NCI-H524 treated with DMSO at 0.1 percent for 48 hours (cell line): Measurements from ENCODE around the gene ZNF367.

Experiments used
- DNase-seq: peaks from one replicate; lab custom pipeline; 2025; lab: John Stamatoyannopoulos, UW

ZNF367 gene

DNA sequence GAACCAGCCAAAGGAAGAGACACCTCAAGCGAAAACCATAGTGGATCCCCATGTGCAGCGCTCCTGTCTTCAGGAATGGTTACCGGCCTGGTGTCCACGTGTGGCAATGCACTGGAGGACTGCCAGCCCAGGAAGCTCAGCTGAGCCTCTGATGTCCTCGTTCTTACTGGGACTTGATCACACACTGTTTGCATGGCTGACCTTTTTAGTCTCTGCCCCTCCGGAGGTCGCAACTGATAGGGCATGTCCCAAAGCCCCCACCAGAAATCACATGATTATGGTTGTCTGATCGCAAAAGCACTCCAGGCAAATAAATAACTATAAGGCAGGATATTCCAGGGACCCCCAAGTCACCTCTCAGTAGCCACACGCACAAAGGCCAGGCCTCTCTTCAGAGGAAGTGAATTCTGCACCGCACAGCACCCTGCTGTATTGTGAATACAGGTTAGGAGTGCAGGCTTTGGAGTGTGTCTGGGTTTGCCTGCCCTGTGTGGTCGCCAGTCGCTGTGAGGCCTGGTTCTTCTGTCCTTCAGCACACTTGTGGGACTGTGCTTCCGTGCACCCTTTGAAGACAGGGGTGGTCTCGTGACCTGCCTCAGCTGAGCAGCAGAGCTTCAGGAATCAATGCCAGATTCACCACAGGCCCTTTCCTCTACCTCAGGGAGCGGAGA is 18.4 kb upstream of the ZNF367 start:
- DNase-seq, result no peak

DNA sequence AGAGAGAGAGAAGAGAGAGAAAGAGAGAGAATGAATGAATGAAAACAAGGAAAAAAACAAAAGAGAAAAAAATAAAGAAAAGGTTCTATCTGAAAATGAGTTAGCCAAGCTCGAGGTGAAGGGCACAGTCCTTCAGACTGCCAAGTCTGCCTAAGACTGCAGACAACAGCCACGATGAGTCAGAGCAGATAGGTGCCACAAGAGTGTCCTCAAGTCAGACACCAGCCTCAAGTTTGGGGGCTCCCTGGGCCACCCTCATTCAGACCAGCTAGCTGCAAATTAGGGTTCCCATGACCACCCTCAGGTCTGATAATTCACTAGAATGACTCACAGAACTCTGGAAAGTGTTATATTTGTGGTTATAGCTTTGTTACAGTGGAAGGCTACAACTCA is 17.9 kb upstream of the ZNF367 start:
- no peak for DNase-seq

DNA sequence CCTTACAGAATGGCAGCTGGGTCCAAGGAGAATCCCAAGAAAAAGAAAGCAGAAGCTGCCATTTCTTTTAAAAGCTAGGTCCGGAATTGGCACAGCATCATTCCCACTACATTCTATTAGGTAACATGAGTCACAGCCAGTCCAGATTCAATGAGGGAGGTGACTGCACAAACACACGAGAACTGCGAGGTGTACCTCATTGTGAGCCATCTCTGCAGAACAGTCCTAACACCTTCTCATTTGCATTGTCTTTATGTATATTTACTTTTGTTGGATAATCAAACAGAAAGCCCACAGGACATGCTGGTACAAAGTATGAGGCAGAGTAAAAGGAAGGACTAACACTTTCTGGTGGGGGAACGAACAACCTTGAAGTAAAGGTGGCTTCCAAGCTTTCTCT is 17.2 kb upstream of the ZNF367 start:
- no peak for DNase-seq

DNA sequence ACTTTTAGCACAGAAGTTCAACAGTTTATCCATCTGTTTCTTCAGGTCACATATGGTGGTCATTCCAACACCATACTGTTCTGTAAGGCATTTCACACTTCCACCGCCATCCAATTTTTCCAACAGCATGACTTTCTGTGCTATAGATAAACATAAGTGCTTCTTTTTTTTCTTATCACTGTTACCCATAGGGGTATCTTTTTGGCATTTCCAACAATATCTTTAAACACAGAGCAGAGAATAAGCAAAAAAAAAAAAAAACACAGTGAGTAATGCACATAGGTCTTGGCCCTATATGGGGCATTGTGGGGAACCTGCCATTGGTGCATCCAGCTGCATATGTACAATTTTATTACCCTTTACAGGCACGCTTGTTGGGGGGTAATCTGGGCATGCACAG is 12.2 kb upstream of the ZNF367 start:
- no peak for DNase-seq

DNA sequence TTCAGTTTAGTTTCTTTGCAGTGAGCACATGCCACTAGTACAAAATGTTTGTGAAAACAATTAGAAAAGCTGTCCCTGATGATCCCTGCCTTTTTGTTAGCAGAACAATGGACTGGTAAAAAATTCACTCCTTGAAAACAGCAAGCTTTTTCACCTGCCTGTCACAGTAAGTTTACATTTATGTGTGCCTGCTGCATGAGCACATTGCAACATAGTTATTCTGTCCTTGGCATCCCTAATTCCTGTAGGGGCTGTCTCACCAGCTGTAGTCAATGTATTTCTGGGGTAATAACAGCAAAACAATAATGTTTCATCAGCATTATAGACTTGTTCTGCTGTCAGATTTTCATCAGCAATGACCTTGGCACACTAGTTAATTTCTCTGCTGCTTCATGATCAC is 11.6 kb upstream of the ZNF367 start:
- DNase-seq, result no peak

DNA sequence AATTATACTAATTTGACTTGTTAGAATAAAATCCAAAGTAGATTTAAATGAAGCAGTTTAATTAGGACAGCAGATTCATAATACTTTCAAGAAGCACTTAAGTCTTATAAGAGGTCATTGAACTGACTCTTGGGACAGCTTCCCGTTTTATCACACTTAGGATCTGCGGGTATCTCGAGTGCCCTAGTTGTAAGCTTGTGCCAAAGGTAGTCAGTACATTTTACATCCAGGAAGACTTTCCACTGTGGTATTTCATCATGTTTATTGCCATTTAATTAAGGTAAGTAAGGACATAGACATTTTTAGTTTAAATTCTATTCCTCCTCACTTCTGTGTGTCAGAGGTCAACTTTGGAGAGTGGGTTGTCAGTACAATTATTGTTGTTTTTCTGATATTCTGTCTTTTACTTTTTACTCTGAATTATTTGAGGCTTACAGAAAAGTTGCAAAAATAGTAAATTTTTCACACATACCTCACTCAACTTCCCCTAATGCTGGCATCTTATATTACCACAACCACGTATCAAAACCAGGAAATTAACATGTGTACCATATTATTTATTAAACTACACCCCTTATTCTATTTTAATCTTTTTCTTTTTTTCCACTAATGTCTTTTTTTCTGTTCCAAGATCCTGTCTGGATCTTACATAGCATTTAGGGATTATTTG is 7.5 kb upstream of the ZNF367 start:
- peak; percentile 64 for DNase-seq

DNA sequence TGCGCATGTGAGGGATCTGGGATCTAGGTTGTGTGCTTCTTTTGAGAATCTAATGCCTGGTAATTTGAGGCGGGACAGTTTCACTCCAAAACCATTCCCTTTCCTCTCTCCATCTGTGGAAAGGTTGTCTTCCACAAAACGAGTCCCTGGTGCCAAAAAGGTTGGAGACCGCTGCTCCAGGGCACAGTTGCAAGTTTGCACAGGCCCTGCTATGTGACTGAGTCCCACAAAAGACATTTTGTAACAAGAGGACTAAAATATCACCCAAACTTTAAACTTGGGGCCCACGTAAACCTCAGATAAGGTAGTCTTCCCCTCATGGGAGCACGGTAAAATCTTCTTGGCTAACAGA is 5.8 kb upstream of the ZNF367 start:
- no peak for DNase-seq

DNA sequence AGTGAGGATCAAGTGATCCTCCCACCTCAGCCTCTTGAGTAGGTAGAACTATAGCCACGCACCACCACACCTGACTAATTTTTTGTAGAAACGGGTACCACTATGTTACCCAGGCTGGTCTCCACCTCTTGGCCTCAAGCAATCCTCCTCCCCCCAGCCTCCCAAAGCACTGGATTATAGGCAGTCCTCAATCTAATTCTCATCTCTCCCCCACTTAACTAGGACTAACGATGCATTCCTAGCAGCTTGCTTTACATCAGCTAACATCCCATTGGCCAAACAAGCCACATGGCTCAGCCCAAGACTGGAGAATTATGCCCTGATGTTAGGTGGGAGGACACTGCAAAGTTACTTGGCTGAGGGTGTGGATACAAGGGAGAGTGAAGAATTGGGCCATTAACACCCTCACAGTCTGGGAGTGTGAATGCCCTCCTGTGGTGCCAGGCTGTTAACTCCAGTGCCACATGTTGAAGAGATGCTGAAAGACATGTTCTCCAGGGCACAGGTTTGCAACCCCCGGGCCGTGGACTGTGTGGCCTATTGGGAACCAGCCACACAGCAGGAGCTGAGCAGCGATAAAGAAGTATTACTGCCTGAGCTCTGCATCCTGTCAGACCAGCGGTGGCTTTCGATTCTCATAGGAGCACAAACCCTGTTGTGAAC is 5.3 kb upstream of the ZNF367 start:
- DNase-seq, result no peak

DNA sequence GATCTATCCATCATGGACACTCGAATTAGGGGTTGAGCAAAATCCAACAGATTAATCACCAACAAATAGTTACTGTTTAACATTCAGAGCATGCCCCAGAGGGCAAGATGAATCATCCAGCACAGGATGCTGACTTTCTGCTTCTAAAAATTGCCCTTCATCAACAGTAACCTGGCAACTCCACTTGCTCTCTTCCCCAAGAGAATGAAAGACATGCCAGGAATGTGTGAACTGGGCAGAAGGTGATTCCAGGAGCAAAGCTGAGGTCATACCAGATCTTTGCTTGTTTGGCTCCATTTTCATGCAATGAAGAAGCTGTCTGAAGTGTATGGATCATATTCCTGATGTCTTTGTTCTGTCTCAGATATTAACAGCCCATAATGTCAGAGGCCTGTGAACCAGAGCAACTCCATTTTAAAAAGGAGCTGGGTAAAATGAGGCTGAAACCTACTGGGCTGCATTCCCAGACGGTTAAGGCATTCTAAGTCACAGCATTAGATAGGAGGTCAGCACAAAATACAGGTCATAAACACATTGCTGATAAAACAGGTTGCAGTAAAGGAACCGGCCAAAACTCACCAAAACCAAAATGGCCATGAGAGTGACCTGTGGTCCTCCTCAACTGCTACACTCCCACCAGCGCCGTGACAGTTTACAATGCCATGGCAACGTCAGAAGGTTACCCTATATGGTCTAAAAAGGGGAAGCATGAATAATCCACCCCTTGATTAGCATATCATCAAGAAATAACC is 2.5 kb upstream of the ZNF367 start:
- no peak for DNase-seq

DNA sequence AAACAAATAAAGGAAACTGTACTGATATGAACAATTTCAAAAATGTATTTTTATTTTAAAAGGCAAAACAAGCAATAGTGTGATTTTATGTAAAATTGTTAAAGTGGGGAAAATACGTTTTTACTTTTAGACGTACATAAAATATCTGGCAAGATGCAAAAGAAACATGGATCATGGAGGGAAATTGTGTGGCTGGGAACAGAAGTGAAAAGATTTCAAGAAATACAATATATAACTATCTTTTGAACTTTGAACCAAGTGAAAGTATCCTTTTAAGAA is 1.5 kb upstream of the ZNF367 start:
- DNase-seq, result no peak

DNA sequence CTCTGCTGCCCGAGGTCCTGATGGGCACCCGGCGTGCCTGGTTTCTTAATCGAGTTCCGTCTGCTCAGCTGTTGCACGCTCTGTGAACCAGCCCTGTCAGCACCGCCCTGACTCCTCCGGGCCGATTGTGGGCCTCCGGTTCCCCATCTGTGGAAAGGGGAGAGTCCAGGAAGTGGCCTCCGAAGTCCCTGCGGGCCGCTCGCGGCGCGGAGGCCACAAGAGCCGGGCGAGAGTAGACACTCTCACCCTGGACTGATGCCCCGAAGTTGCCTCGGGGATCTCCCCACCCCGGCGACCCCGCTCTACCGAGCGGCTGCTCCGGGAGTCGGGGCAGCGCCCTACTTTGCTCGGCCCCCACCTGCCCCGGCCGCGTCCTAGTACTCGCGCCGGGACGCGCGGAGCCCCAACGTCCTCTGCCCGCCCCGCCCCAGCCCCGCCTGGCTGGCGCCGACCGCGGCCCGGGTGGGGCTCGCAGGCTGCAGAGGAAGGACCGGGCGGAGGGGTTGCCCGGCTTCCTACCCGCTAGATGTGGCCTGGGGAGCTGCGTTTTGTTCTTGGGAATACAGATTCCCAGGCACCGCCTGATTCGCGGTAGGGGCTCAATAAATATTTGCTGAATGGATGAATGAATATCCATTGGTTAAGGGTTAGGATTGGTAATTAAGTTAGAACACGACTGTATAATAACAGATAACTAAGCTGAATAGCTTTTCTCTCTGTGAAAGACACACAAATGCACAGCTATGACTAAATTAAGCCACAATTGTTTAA is 935 bp upstream of the ZNF367 start:
- DNase-seq, result peak; percentile 68

DNA sequence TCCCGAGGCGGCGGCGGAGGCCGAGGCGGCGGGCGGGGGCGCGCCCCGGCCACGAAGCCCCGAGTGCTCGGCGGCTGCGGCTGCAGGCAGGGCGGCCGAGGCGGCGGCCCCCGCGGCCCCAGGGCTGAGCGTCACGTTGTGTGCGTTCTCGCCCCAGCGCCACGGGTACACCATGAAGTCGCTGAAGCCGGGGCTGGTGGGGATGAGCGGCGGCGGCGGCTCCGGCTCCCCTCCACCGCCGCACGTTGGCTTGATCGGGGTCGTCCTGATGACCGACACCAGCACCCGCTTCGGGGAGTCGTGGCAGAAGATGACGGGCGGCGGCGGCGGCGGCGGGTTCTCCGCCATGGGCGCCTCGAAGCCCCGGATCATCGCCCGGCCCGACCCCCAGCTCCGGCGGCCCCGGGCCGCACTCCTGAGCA is 498 bp downstream of the ZNF367 start:
- no peak for DNase-seq

DNA sequence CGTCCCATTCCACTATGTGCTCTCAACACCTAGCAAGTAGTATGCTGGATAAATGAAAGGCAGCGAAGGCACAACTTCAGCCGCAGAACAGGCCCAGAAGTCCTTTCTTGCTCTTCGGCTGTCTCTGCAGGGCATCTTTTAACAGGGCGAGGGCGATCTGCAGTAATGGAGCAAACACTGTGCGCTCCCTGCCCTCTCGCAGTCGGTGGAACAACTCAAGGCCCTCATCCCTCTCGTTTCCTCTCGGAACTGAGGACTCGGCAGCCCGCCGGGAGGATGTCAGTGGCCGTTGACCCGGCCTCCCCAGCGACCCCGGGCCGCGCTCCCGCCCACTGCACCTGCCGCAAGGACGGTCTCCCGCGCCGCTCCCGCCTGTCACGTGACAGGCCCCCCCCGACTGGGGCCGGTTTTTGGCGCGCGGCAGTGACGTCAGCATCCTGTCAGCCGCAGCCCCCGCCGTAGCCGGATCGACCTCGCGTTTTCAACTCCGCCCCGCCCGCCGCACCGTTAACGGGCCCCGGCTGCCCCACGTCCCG is 1.1 kb downstream of the ZNF367 start:
- DNase-seq, result peak; percentile 55

DNA sequence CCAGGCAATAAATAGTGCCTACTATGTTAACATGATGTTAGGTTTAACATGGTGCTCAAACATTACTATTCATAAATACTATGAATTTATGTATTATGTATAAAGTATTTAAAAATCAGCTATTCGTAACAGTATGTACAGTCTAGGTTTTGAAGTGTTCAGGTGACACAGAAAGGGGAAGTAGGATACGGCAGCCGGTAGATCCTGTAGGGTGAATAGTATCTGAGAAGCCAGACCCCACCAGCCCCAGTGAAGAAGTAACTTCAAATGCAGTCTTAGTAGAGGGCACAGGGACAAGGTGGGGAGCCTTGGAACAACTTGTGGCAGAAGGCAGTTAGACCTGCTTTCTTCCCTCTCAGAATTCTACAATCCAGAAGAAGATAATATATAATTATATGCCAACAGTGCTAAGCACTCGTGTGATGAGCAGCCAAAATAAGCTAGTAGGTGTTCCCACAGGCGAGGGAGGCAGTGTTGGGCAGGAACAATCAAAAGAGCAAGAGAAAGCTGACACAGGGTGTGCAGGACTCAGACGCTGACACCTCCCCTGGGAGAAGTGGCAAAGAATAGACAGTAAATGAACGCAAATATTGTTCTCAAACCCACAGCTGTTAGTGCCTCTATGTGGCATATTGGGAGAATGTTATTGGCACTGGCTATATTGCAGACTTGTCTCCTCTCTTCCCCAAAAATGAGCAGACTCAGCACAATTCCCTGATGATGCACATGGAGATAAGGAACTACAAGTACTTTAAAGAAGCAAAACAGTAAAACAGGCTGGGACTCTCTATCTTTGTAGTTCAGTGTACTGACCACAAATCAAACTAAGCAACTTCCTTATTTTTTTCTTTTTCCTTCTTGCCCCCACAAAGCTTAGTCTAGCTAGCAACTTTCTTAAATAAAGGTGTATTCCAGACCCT is 4.6 kb downstream of the ZNF367 start:
- DNase-seq, result no peak

DNA sequence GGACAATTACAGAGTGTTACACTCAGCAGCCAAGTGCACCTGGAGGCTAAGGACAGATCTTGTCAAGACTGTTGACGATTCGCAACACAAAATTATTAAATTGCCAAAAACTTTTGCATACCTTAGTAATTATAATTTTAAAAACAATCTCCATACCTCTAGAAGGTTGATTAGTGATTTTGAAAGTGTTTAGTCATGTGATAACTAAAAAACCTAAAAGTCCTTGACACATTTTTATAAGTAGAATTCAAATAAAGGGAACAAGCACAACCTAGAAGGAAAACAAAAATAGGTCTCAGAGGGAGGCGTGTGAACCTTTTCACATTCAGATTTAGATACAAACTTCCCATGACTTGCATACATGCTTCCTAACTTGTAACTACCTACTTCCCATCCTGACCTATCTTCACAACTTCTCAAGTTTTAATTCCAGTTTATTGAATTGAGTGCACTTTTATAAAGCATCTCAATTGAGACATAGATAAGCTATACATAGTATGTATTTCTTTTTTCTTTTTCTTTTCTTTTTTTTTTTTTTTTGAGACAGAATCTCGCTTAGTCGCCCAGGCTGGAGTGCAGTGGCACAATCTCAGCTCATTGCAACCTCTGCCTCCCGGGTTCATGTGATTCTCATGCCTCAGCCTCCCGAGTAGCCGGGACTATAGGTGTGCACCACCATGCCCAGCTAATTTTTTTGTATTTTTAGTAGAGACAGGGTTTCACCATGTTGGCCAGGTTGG is 5.8 kb downstream of the ZNF367 start:
- DNase-seq, result no peak

DNA sequence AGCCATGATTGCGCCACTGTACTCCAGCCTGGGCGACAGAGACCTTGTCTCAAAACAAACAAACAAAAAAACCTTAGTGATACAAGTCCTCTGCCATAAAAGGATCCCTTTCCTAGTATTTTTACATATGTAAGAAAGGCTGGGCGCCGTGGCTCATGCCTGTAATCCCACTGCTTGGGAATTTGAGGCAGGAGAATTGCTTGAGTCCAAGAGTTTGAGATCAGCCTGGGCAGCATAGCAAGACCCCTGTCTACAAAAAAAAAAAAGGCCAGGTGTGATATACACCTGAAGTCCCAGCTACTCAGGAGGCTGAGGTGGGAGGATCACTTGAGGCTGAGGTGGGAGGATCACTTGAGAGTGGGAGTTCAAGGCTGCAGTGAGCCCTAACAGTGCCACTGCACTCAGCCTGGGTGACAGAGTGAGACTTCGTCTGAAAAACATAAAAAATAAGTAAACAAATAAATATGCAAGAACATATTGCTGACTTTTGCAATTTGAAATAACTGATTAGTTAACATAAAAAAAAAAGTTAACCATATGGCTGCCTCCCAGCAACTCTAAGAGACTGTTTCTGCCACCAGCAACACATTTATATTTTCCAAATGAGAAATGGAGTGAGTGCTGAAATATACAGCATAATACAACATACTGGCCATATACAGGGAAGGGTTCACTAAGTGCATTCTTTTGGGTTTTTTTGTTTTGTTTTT is 6.9 kb downstream of the ZNF367 start:
- no peak for DNase-seq

DNA sequence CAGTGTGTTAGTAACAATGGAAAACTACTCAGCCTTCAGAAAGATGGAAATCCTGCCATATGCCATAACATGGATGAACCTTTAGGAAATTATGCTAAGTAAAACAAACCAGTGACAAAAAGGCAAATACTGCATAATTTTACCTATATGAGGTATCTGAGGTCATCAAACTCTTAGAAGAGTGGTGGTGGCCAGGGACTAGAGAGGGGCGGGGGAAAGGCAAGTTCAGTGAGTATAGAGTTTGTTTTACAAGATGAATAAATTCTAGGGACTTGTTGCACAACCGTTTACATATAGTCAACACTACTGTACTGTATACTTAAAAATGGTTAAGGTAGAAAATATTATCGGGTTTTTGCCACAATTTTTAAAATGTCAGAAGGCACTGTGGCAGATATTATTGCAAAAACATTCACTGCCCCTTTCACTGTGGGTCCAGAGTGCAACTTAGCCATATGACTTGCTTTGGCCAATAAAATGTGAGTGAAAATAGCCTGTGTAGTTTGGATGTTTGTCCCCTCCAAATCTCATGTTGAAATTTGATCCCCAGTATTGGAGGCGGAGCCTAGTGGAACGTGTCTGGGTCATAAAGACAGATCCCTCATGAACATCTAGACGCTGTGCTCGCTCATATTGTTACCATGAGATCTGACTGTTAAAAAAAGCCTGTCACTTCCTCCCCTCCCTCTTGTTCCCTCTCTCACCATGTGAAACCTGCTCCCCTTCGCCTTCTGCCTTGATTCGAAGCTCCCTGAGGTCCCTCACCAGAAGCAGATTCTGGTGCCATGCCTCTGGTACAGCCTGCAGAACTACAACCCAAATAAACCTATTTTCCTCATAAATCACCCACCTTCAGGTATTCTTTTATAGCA is 9.5 kb downstream of the ZNF367 start:
- no peak for DNase-seq

DNA sequence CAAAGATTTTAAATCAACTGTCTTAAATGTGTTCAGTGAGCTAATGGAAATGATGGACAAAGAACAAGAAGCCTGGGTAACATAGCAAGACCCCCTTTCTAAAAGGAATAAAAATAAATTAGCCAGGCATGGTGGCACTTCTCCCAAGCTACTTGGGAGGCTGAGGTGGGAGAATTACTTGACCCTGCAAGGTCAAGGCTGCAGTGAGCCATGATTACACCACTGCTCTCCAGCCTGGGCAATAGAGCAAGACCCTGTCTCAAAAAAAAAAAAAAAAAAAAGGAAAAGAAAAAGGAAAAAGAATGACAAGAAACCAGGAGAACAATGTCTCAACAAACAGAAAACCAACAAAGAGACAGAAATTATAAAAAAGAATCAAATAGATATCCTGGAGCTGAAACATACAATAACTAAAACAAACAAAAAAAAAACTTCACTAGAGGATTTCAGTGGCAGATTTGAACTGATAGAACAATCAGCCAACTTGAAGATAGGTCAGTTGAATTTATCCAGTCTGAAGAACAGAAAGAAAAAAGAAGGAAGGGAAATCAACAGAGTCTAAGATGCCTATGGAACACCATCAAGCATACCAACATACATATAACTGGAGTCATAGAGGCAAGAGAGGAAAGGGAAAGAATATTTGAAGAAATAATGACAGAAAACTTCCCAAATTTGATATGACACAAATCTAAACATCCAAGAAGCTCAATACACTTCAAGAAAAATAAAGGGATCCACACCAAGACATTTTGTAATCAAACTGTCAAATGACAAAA is 17.8 kb downstream of the ZNF367 start:
- no peak for DNase-seq
